Heart right ventricle (tissue), 16 donors: ENCODE measurements around the gene IDE. TPM values are rescaled to one million over a fixed set of nuclear protein-coding genes. Genes with fewer than 3 reads are reported as not detected.

ENCODE experiments used
- ATAC-seq, 8 donors: fragments of 200-7000 bp; cut with Tn5 transposase; one replicate each; pipeline ENCODE4 v1.9.1; 2020; ENCODE audit warnings: mild to moderate bottlenecking in 8 of 8, moderate library complexity in 8 of 8, moderate number of reproducible peaks in 1 of 8
- DNase-seq, 2 donors: peaks; one replicate each; pipeline ENCODE4 v3.0.0-alpha.2; 2020
- H3K27ac ChIP-seq, 10 donors: fragments of 200-600 bp; sonication (generic) in 2 of 10; one replicate each; pipeline versions ENCODE4 v1.5.0 to v1.8.0; 2020 to 2022; ENCODE audit warnings: mild to moderate bottlenecking in 3 of 10
- H3K27me3 ChIP-seq, 7 donors: fragments of 200-600 bp; one replicate each; pipeline ENCODE4 v1.8.0; 2021 to 2022; ENCODE audit warnings: mild to moderate bottlenecking in 2 of 7
- H3K36me3 ChIP-seq, 9 donors: fragments of 200-600 bp; sonication (generic) in 1 of 9; one replicate each; pipeline versions ENCODE4 v1.5.0 to v1.8.0; 2020 to 2022; ENCODE audit warnings: mild to moderate bottlenecking in 2 of 9
- H3K4me1 ChIP-seq, 9 donors: fragments of 200-600 bp; sonication (generic) in 1 of 9; one replicate each; pipeline versions ENCODE4 v1.5.0 to v1.8.0; 2020 to 2022; ENCODE audit warnings: mild to moderate bottlenecking in 4 of 9
- H3K4me3 ChIP-seq, 10 donors: fragments of 200-600 bp; sonication (generic) in 2 of 10; one replicate each; pipeline versions ENCODE4 v1.5.0 to v1.8.0; 2020 to 2022; ENCODE audit warnings: mild to moderate bottlenecking in 7 of 10, moderate library complexity in 2 of 10
- H3K9me3 ChIP-seq, 11 donors: fragments of 200-600 bp in 10 of 11; sonication (generic) in 2 of 11; one replicate each; pipeline versions ENCODE4 v1.5.0 to v1.8.0; 2013 to 2022; ENCODE audit warnings: mild to moderate bottlenecking in 2 of 11, control low read depth in 1 of 11, moderate library complexity in 1 of 11
- WGBS, 2 donors: extraction: QIAGEN DNeasy Blood & Tissue Kit; methylation state at CpG; one replicate each; pipeline ENCODE4 v1.1.7; 2013; ENCODE audit warnings: inconsistent platforms in 1 of 2; 5-methylcytosine and 5-hydroxymethylcytosine counted together
- intact Hi-C, 10 donors: fragments of 100-400 bp; cut with DNase I; formaldehyde crosslinking; loops; one replicate each; pipeline versions ENCODE4 v1.11.1 to v1.14.2; 2022
- long read RNA-seq, 3 donors: library from polyadenylated mRNA; unstranded; transcript quantifications; one replicate each; pipeline ENCODE4 v2.0.0, GENCODE V29; 2020 to 2021
- polyA plus RNA-seq, 2 donors: library from polyadenylated mRNA; stranded (reverse); fragments of 200-250 nt; gene quantifications; one replicate each; pipeline ENCODE4 v1.2.3, GENCODE V29; 2013
- total RNA-seq, 10 donors: library from RNA; stranded (reverse); fragmentation: NEBNext Ultra II Directional in 3 of 10; extraction: Animal tissue kit (Norgen Biotek cat#: 25700) in 3 of 10; gene quantifications; one replicate each; pipeline versions ENCODE4 v1.2.1 to v1.2.4, GENCODE V29; 2021 to 2023
- TF ChIP-seq, protein P1 (sequence below), 9 donors: fragments of 200-600 bp; sonication (generic) in 2 of 9; IDR thresholded peaks; one replicate each; pipeline versions ENCODE4 v1.5.0 to v1.8.0; 2021 to 2022; ENCODE audit warnings: antibody characterized with exemption in 9 of 9, mild to moderate bottlenecking in 5 of 9, moderate library complexity in 1 of 9
- donor health status: Arrhythmogenic right ventricular cardiomyopathy.
- donor health status: ischemic (EF 13 %, LVEDD 7.1; RV severe dilation, severe dysfunction).
- donor health status: healthy with polysubstance abuse.
- donor health status: DM: no; HTN: yes; CAD: no.
- donor health status: DM: no; HTN: no; CAD: no.
- donor health status: ischemic (EF 25% LVEDD 6.9; RV normal size, moderate dysfunction).
- donor health status: ischemic (EF 25% LVEDD 5.7; RV mildly dilated, moderate dysfunction).
- donor health status: healthy.
- donor health status: DM: yes; HTN: yes; CAD: no.
- donor health status: Ischemic cardiomyopathy.
- donor health status: ischemic (EF 35%, LVEDD 5.7; RV mildly dilated, moderate dysfunction).
- donor health status: nonischemic (EF 11% LVEDD 7.7; RV severe dilation, severe dysfunction).
- donor health status: DM: yes; HTN: yes; CAD: no.
- donor health status: PGD.
- donor health status: ischemic (EF 29% LVEDD 5.4; RV normal size, mild dysfunction).
- donor health status: nonischemic (EF 23%, LVEDD 6.1; RV moderate dilation, normal function).

IDE gene
- total RNA-seq (10 to 100 TPM; 41.8 to 58.5 (median 47.5) TPM), polyA plus RNA-seq (10 to 100 TPM; 11.0 to 14.1 TPM)
- long read RNA-seq, donor 1, full-length matches to known transcripts, result 29 of 42 reads
- long read RNA-seq, donor 1, partial matches to known transcripts, result 5 of 42 reads
- long read RNA-seq, donor 1, other reads (novel, unspliced or antisense), result 8 of 42 reads
- long read RNA-seq, donor 2, full-length matches to known transcripts, result 23 of 38 reads
- long read RNA-seq, donor 2, partial matches to known transcripts, result 4 of 38 reads
- long read RNA-seq, donor 2, other reads (novel, unspliced or antisense), result 11 of 38 reads
- long read RNA-seq, donor 3, full-length matches to known transcripts, result 43 of 79 reads
- long read RNA-seq, donor 3, partial matches to known transcripts, result 20 of 79 reads
- long read RNA-seq, donor 3, other reads (novel, unspliced or antisense), result 16 of 79 reads

DNA sequence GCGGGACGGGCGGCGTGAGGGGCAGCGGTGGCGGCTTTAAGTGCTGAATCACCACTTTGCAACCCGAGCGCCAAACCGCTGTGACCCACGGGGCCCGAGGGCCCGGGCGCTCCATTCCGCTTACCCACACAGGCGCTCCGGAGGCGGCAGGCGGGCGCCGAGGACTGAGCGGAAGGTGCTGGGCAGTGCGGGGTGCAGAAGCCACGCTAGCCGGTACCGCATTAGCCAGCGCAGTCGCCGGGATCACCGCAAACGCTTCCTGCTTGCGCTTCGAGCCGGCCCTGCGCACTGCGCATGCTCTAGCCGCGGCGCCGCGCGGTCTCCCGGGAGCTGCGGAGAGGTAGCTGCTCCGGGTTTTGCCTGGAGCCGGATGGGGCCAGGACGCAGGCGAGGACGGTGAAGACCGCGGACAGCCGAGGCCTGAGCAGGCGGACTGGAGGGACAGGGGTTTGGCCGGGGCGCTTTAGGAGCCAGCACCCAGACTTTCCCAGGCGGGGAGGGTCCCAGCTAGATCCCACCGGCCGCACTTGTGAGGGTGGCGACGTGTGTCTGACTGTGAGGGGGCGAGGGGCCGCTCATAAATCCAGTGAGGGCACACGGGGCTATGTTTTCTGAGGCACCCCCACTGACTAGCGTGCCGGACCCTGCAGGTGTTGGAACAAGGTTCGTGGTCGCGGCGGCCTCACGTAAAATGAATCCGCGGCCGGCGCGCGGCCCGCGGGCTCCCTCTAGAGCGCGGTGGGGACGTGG, at the start of gene IDE:
TSS of gene IDE (minus strand) at position 296 of the 750 bp plus-strand sequence. CDS start at position 222, 74 bp downstream.
- TF ChIP-seq, protein P1, sequence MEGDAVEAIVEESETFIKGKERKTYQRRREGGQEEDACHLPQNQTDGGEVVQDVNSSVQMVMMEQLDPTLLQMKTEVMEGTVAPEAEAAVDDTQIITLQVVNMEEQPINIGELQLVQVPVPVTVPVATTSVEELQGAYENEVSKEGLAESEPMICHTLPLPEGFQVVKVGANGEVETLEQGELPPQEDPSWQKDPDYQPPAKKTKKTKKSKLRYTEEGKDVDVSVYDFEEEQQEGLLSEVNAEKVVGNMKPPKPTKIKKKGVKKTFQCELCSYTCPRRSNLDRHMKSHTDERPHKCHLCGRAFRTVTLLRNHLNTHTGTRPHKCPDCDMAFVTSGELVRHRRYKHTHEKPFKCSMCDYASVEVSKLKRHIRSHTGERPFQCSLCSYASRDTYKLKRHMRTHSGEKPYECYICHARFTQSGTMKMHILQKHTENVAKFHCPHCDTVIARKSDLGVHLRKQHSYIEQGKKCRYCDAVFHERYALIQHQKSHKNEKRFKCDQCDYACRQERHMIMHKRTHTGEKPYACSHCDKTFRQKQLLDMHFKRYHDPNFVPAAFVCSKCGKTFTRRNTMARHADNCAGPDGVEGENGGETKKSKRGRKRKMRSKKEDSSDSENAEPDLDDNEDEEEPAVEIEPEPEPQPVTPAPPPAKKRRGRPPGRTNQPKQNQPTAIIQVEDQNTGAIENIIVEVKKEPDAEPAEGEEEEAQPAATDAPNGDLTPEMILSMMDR (IDR thresholded peaks at IDR 0.05), result peak; percentile 77 to 95 (median 85)
- Histone ChIP-seq H3K4me3 (peak within 1 kb of the TSS; percentile 53 to 99 (median 92)), H3K4me1 (peaks cover 0 to 34% (median 30%) of the 10 kb centered on the region in 9 donors), H3K27ac (peak within 1 kb of the TSS; percentile 81 to 98 (median 96)), H3K36me3 (peaks cover 0 to 10% (median 0%) of the 10 kb centered on the region in 9 donors), H3K9me3 (no peaks in the 10 kb centered on the region), H3K27me3 (no peaks in the 10 kb centered on the region)
- DNase-seq, result peak; percentile 88 to 93
- 0 to 1% methylated on average over 78 to 80 of the region's 80 CpGs for WGBS, 2 donors
- peak; percentile 96 to 99 (median 98) for ATAC-seq
- intact Hi-C loops, result loop anchor here (1.0 to 5.0 kb wide), 4 partner anchors 17 to 57 kb away; no protein-coding TSS in a partner anchor

DNA sequence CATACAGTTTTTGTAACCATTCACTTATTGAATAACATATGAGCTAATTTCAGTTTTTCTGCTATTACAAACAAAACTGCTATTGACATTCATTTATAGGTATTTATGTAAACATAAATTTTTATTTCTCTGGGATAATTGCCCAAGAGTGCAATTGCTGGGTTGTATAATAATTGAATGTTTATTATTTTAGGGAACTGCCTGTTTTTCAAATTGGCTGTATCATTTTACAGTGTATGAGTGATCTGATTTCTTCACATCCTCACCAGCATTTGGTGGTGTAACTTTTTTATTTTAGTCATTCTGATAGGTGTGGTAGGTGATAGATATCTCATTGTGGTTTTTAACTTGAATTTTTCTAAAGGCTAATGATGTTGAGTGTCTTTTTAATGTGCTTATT, 45.5 kb upstream of the IDE start:
- intact Hi-C loops, result no loop called here
- ATAC-seq, result no peak
- no peak overlapping the region for H3K4me3 ChIP-seq
- no peaks in the 10 kb centered on the region for H3K27me3 ChIP-seq
- H3K4me1 ChIP-seq, result no peaks in the 10 kb centered on the region
- H3K36me3 ChIP-seq, result peaks cover 0 to 59% (median 0%) of the 10 kb centered on the region in 9 donors
- TF ChIP-seq, protein P1 (IDR thresholded peaks at IDR 0.05), result no peak
- H3K9me3 ChIP-seq, result no peaks in the 10 kb centered on the region
- H3K27ac ChIP-seq, result no peak overlapping the region
- no peak for DNase-seq

DNA sequence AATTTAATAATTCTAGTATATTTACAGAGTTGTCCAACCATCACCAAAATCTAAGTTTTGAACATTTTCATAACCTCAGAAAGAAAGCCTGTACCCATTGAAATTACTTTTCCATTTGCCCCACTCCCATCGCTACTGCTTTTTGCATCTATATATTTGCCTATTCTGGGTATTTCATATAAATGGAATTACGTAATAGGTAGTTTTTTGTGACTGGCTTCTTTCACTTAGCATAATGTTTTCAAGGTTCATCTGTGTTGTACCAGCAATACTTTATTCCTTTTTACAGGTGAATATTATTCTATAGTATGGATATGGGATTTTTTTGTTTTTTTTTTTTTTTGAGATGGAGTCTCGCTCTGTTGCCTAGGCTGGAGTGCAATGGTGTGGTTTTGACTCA, 41.6 kb upstream of the IDE start:
- DNase-seq (no peak), ATAC-seq (no peak)
- TF ChIP-seq, protein P1 (IDR thresholded peaks at IDR 0.05), result no peak
- WGBS, 2 donors, result 97 to 99% methylated on average over 3 of the region's 3 CpGs
- Histone ChIP-seq H3K4me3 (no peak overlapping the region), H3K27me3 (no peaks in the 10 kb centered on the region), H3K27ac (no peak overlapping the region), H3K36me3 (peaks cover 0 to 59% (median 0%) of the 10 kb centered on the region in 9 donors), H3K9me3 (no peaks in the 10 kb centered on the region), H3K4me1 (no peaks in the 10 kb centered on the region)
- intact Hi-C loops, result no loop called here

DNA sequence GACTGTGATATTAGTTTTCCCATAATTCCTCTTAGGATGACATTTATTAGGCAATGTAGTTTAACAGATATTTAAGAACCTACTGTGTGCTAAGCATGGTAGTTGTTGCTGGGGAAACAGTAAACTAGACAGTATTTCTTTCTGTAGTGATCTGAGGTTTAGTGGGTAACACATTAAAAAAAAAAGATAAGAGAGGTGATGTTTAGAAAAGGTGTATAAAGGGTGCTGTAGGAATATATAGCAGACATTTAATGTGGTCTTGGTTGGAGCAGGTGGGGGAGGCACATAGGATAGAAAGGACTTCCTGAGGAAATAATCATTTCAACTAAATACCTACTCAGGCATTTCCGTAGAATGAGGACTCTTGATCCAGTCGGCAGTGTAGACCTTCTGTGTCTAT, 30.9 kb upstream of the IDE start:
- Histone ChIP-seq H3K4me1 (peaks cover 0 to 9% (median 0%) of the 10 kb centered on the region in 9 donors), H3K9me3 (no peaks in the 10 kb centered on the region), H3K27me3 (no peaks in the 10 kb centered on the region), H3K27ac (no peak overlapping the region), H3K4me3 (no peak overlapping the region), H3K36me3 (peaks cover 0 to 26% (median 0%) of the 10 kb centered on the region in 9 donors)
- TF ChIP-seq, protein P1 (IDR thresholded peaks at IDR 0.05), result no peak
- no peak for DNase-seq
- 84 to 87% methylated on average over 2 of the region's 2 CpGs for WGBS, 2 donors
- intact Hi-C loops, result no loop called here
- ATAC-seq, result no peak
